ELR (cell line): ENCODE data around the gene ARRDC2.
A peak's percentile ranks its signal among the peaks of the same experiment; 100 is the strongest.
"Not testable (repeated sequence)": the region's sequence is repeated elsewhere in the genome, so short reads cannot be mapped to it uniquely, and the experiment has no call there.

ENCODE experiments used
- DNase-seq: peaks from one replicate; pipeline ENCODE4 v3.0.0-alpha.2; 2015; ENCODE audit warnings: low read depth

ARRDC2 gene

DNA sequence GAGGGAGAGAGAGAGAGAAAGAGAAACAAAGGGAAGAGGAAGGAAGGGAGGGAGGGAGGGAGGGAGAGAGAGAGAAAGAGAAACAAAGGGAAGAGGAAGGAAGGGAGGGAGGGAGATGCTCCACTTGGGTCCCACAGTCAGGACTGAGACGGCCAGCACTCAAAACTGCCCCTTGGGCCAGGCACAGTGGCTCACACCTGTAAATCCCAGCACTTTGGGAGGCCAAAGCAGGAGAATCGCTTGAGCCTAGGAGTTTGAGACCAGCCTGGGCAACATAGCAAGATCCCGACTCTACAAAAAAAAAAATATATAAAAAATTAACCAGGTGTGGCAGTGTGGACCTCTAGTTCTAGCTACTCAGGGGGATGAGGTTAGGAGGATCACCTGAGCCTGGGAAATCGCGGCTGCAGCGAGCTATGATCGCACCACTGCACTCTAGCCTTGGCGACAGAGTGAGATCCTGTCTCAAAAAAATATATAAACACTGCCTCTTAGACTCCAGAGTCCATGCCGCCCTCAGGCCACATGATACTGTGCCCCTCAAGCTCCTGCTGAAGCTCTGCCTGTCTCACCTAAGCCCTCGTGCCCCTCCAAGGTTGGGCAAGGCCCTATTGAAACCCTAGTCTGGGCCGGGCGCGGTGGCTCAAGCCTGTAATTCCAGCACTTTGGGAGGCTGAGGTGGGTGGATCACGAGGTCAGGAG is 8.4 kb downstream of the ARRDC2 start:
- DNase-seq = no peak

GRCh38 chr19:18017275-18018083 is 9.5 kb downstream of the ARRDC2 start:
- DNase-seq = peak; percentile 25

DNA sequence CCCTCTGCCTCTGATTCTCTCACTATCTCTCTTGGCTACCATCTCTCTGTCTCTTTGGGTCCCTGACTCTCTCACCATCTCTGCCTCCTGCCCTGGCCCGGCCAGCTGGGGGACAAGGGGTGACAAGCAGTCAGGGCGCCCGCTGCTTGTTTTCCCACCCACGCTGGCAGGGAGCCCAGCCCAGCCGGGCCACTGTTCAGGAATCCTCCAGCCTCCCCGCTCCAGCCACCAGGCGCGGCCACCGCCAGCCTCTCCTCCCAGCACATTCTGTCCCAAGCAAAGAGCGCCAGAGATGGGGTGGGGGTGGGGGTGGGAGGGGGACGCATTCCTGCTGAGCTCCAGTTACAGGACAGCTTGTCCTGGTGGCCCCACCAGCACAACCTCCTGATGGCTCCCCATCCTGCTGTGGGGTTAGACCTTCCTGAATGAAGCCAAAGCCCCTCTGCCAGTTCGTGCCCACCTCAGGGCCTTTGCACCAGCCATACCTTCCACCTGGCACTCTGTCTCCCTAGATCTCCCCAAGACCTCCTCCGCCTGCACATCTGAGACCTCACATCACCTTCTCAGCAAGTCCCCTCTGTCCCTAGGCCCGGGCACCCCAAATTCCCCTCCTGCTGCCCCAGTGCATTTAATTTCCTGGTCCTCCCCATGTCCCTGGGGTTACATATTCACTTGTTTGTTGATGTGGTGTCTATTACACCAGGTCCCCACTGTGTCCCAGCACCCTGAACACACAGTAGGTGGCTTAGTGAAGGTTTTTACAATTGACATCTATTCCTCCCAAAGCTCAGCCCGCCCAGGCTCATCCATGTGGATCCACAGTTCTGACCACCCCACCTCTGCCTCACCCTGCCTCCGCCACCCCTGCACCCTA is 12.5 kb downstream of the ARRDC2 start:
- peak; percentile 34 for DNase-seq

- DNase-seq = peak; percentile 89
Observed at GRCh38 chr19:18021121-18021755, 13.3 kb downstream of the ARRDC2 start.

GRCh38 chr19:18023622-18024251 is 15.8 kb downstream of the ARRDC2 start:
- no peak for DNase-seq

GRCh38 chr19:18027151-18027550 is 19.2 kb downstream of the ARRDC2 start:
- no peak for DNase-seq

- peak; percentile 61 for DNase-seq
Observed at GRCh38 chr19:18029617-18030338, 21.8 kb downstream of the ARRDC2 start.

GRCh38 chr19:18031401-18031800 is 23.4 kb downstream of the ARRDC2 start:
- not testable (repeated sequence) for DNase-seq

DNA sequence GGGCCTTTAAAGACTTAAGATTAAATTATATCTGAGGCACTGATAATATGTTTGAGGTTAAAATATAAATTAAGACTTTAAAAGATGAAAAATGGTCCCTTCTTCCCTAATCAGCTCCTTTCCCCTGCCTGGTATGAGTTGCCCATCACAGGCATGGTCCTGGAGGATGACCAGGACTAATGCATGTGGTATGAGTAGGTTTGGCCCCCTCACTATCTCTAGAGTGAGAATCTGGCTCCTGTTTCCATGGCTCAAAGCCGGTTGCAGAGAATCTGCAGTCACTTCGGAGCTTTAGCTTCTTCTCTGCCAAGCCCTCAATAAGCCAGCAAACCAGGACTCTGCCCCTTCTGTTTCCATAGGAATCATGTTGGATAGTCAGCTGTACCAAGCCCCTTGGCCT is 24.1 kb downstream of the ARRDC2 start:
- not testable (repeated sequence) for DNase-seq

- DNase-seq = no peak
Observed at GRCh38 chr19:18041054-18041453, 33.1 kb downstream of the ARRDC2 start.

- no peak for DNase-seq
Observed at GRCh38 chr19:18043676-18044075, 35.7 kb downstream of the ARRDC2 start.

GRCh38 chr19:18044825-18045304 is 36.9 kb downstream of the ARRDC2 start:
- peak; percentile 54 for DNase-seq

DNA sequence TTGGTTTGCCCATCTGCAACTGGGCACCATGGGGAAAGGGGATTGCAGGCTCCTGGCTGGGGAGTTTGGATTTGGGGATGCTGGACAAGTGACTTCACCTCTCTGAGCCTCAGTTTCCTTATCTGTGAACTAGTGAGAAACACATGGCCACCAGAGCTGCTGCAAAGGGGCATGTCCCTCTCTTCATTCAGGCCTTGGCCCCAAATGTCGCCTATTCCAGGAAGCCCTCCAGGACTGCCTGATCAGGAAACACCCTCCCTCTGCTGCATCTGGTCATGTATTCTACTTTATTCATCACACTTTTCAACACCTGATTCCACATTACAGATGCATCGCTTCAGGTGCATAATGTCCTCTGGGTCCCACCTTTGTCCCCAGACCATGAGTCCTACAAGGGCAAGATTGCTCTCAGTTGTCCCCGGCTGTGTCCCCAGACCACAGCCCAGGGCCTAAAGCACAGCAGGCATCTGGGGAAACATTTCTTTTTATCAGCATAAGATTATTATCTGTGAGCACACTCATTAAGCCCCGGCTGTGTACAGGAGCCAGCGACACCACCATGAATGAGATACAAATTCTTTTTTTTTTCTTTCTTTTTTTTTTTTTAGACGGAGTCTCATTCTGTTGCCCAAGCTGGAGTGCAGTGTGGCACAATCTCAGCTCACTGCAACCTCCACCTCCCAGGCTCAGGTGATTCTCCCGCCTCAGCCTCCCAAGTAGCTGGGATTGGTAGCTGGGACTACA is 37.5 kb downstream of the ARRDC2 start:
- DNase-seq = no peak

DNA sequence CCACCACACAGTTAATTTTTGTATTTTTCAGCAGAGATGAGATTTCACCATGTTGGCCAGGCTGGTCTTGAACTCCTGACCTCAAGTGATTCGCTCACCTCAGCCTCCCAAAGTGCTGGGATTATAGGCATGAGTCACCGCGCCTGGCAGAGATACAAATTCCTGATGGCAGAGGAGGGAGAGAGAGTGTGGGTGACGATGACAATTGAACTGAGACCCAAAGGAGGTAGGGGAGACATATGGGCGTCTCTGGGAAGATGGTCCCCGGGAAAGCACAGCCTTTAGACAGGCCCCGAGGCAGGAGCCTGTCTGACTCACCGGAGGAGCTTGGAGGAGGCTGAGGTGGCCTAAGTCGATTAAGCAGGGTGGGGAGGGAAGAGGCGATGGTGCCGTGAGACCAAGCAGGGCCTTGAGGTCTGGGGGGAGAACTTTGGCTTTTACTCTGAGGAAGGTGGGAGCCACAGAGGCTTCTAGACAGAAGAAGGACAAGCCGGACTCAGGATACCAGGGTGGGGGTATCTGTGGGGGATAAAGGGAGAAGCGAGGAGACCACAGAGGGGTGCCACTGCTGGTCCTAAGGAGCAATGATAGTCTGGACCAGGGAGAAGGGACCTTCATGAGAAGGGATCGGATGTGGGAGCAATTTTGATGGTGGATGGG is 38.2 kb downstream of the ARRDC2 start:
- peak; percentile 97 for DNase-seq

DNA sequence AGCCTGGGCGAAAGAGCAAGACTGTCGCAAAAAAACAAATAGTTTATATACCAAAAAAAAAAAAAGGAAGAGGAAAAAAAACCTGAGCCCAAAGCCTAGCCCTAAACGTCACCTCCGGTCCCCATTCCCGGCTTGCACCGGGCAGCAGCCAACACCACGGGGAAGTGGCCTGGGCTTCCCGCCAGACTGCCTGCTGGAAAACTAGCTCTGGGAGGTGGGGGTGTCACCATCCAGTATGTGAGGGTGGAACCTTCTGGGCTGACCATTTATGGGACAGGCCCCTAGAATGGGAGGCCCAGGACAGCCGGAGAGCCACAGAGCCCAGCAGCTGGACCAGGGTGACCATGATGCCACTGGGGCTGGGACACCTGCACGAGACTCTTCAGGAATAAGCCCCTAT is 41.4 kb downstream of the ARRDC2 start:
- DNase-seq = no peak

- no peak for DNase-seq
Observed at GRCh38 chr19:18051887-18052286, 43.9 kb downstream of the ARRDC2 start.

DNA sequence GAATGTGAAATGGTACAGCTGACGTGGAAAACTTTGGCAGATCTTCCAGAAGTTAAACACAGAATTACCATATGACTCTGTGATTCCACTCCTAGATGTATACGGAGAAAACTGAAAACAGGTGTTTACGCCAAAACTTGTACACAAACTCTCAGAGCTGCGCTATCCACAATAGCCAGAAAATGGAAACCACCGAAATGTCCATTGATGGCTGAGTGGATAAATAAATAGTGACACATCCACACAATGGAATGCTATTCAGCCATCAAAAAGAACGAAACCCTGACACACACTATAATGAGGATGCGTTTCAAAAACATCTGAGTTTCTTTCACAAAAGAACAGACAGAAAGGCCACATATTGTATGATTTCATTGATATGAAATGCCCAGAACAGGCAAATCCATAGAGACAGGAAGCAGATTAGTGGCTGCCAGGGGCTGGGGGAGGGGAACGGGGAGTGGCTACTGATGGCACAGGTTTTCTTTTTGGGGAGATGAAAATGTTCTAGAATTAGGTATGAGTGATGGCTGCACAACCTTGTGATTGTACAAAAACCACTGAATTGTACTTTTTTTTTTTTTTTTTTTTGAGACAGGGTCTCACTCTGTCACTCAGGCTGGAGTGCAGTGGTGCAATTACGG is 45.7 kb downstream of the ARRDC2 start:
- peak; percentile 53 for DNase-seq

DNA sequence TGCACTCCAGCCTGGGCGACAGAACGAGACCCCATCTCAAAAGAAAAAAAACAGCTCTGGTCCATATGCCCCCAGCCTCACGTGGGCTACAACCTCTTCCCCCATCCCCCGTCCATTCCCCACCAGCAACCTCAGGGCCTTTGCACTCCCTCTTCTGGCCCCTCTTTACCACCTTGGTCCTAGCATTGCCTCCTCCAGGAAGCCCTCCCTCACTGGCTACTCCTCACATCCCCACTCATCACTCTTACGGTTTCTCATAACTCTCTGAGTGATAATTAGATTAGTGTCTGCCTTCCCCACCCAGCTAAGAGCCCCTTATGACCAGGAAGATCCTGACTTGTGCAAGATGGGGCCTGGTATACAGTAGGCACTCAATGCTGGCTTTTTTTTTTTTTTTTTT is 48.0 kb downstream of the ARRDC2 start:
- DNase-seq = no peak

DNA sequence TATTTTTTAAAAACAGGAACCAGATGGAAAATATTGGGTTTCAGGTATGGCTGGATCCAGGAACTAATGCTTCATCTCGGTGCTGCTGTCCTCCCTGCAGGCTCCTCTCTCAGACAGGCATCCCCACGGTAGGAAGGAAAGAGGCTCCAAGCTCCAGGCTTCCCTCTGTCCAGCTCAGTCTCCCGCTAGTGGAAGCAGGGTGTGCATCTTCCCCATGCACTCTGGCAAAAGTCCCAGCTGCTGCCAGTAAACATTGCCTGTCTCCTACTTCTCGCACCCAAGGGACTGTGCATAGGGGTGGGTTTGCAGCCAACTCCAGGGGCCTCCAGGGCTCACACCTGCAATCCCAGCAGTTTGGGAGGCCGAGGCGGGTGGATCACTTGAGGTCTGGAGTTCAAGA is 49.6 kb downstream of the ARRDC2 start:
- no peak for DNase-seq
